GM12875 (cell line): ENCODE data around the gene ZNF266.

Source experiments
- H3K4me3 ChIP-seq: one replicate; pipeline ENCODE4 v1.5.1; 2011; ENCODE audit warnings: low read depth, low read length, control low read depth
- TF ChIP-seq, protein P1 (sequence below): IDR thresholded peaks from 2 replicates; pipeline ENCODE4 v1.5.1; 2011; ENCODE audit warnings: low read depth, mild to moderate bottlenecking, control low read depth, inconsistent platforms, low read length, moderate library complexity, borderline replicate concordance; ENCODE audit not compliant: insufficient read depth

Gene ZNF266

GRCh38 chr19:9407827-9408226 lies 27.5 kb downstream of the ZNF266 start:
- TF ChIP-seq, protein P1, sequence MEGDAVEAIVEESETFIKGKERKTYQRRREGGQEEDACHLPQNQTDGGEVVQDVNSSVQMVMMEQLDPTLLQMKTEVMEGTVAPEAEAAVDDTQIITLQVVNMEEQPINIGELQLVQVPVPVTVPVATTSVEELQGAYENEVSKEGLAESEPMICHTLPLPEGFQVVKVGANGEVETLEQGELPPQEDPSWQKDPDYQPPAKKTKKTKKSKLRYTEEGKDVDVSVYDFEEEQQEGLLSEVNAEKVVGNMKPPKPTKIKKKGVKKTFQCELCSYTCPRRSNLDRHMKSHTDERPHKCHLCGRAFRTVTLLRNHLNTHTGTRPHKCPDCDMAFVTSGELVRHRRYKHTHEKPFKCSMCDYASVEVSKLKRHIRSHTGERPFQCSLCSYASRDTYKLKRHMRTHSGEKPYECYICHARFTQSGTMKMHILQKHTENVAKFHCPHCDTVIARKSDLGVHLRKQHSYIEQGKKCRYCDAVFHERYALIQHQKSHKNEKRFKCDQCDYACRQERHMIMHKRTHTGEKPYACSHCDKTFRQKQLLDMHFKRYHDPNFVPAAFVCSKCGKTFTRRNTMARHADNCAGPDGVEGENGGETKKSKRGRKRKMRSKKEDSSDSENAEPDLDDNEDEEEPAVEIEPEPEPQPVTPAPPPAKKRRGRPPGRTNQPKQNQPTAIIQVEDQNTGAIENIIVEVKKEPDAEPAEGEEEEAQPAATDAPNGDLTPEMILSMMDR, result no peak
- H3K4me3 ChIP-seq, result no peak overlapping the region

GRCh38 chr19:9406798-9407352 lies 28.5 kb downstream of the ZNF266 start:
- TF ChIP-seq, protein P1, result no peak
- H3K4me3 ChIP-seq, result no peak overlapping the region

DNA sequence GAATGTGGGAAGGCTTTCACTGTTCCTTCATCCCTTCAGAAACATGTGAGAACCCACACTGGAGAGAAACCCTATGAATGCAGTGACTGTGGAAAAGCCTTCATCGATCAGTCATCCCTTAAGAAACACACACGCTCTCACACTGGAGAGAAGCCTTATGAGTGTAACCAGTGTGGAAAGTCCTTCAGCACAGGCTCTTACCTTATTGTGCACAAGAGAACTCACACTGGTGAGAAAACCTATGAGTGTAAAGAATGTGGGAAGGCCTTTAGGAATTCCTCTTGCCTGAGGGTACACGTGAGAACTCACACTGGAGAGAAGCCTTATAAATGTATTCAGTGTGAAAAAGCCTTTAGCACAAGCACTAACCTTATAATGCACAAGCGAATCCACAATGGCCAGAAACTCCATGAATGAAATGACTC lies 54.0 kb downstream of the ZNF266 start:
- H3K4me3 ChIP-seq, result no peak overlapping the region
- TF ChIP-seq, protein P1, result no peak

- H3K4me3 ChIP-seq, result no peak overlapping the region
- TF ChIP-seq, protein P1, result no peak
Observed at GRCh38 chr19:9370738-9371619, 64.4 kb downstream of the ZNF266 start.

- TF ChIP-seq, protein P1, result no peak
- H3K4me3 ChIP-seq, result no peak within 1 kb of the TSS
Observed at GRCh38 chr19:9362905-9363304, 72.5 kb downstream of the ZNF266 start, which contains the start of gene ZNF177. Gene ZNF177 (plus strand): TSS chr19:9363013. CDS start chr19:9378312, 15,299 bp downstream.
